Superior temporal gyrus (tissue), 1 donor: ENCODE results near the gene DDB1.

ENCODE experiments used
- DNase-seq: peaks from one replicate; pipeline ENCODE4 v3.0.0-alpha.2; 2016; ENCODE audit errors: extremely low spot score

Gene DDB1

GRCh38 chr11:61297341-61297740, 35.6 kb downstream of the DDB1 start:
- DNase-seq: no peak

GRCh38 chr11:61295596-61295926, 37.3 kb downstream of the DDB1 start:
- DNase-seq: no peak

- DNase-seq: peak; percentile 41
Measured at GRCh38 chr11:61294717-61295595, 37.9 kb downstream of the DDB1 start, which contains the start of gene VWCE. Gene VWCE (minus strand): TSS chr11:61295316. CDS start chr11:61295037, 279 bp downstream.

GRCh38 chr11:61293867-61294716, 38.8 kb downstream of the DDB1 start:
- no peak for DNase-seq

- DNase-seq: no peak
Measured at GRCh38 chr11:61292356-61292755, 40.5 kb downstream of the DDB1 start.

GRCh38 chr11:61290905-61291690, 41.8 kb downstream of the DDB1 start:
- DNase-seq: no peak

GRCh38 chr11:61287338-61287977, 45.4 kb downstream of the DDB1 start:
- no peak for DNase-seq

- no peak for DNase-seq
Measured at GRCh38 chr11:61283613-61284012, 49.3 kb downstream of the DDB1 start.

GRCh38 chr11:61281581-61282250, 51.2 kb downstream of the DDB1 start:
- DNase-seq: no peak

- no peak for DNase-seq
Measured at GRCh38 chr11:61280883-61281580, 51.9 kb downstream of the DDB1 start.

- DNase-seq: no peak
Measured at GRCh38 chr11:61279934-61280659, 52.8 kb downstream of the DDB1 start.

- DNase-seq: no peak
Measured at GRCh38 chr11:61278001-61278470, 54.9 kb downstream of the DDB1 start.

GRCh38 chr11:61277186-61278000, 55.5 kb downstream of the DDB1 start:
- DNase-seq: no peak

- no peak for DNase-seq
Measured at GRCh38 chr11:61275191-61275590, 57.7 kb downstream of the DDB1 start.

GRCh38 chr11:61274084-61274483, 58.8 kb downstream of the DDB1 start:
- no peak for DNase-seq

GRCh38 chr11:61273178-61274078, 59.5 kb downstream of the DDB1 start:
- no peak for DNase-seq

GRCh38 chr11:61272731-61273130, 60.2 kb downstream of the DDB1 start:
- DNase-seq: no peak
